Measurements from ENCODE around the gene PFKP.

PFKP gene

DNA sequence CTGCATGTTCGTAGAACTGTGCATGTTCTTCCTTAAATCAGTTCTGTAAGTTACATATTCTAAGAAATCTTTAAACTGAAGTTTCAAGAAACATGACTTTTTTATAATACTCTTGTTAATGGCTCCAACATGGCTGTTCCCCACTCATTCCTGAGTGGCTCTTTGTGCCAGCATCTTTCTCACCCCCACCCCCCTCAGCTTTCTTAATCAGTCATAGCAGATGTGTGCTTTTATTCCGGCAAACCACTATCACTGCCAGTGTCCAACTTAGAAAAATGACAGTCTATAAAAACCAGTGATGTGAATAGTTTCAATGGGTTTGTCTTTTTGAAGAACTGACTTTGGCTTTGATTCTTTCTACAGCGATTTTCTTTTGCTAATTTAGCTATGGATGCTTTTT, 67.7 kb downstream of the PFKP start:
- no peak for DNase-seq (ENCODE audit: low read depth in 2 of 2)

DNA sequence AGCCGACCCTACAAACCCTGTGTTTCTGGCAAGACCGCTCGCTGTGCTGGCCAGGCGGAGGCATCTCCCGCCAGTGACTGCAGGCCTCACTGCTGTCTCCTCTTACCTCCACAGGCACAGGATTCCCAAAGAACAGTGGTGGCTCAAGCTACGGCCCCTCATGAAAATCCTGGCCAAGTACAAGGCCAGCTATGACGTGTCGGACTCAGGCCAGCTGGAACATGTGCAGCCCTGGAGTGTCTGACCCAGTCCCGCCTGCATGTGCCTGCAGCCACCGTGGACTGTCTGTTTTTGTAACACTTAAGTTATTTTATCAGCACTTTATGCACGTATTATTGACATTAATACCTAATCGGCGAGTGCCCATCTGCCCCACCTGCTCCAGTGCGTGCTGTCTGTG, 69.0 kb downstream of the PFKP start:
- no peak for DNase-seq (ENCODE audit: low read depth in 2 of 2)

DNA sequence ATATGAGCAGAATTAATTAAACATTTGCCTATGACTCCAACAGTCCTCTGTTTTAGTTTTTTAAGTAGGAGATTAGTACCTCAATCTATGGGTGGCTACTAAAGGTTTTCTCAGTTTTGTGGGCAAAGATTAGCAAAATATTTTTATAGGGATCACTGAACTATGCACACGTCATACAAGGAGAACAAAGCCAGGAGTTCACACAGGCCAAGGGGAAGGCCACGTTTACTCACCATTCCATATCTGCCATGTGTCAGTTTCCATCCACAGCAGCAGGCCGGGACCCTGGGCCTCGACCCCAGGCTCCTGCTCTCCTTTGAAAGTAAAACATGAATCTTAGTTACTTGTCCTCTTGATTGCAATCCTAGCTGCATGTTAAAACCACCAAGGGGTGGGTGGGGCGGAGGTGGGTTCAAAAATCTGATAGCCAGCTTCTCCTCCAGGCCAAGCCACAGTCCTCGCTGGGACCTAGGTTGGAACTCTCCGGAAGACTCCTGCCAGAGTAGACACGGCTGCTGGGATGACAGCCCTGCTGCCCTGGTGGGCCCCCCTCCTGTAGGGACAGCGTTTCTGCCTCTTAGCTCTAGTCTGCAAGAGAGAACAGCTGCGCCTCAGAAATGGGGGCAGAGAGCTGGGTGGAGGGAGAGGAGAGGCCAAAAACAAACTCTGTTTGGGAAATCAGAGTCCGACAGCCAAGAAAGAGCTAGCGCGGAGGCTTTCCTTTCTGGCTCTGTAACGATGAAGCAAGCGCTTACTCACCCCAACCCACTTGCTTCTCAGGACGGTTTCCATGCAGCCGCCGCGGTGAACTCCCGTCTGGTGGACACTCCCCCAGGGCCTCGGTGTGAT, 69.6 kb downstream of the PFKP start:
- DNase-seq (ENCODE audit: low read depth in 2 of 2): no peak

DNA sequence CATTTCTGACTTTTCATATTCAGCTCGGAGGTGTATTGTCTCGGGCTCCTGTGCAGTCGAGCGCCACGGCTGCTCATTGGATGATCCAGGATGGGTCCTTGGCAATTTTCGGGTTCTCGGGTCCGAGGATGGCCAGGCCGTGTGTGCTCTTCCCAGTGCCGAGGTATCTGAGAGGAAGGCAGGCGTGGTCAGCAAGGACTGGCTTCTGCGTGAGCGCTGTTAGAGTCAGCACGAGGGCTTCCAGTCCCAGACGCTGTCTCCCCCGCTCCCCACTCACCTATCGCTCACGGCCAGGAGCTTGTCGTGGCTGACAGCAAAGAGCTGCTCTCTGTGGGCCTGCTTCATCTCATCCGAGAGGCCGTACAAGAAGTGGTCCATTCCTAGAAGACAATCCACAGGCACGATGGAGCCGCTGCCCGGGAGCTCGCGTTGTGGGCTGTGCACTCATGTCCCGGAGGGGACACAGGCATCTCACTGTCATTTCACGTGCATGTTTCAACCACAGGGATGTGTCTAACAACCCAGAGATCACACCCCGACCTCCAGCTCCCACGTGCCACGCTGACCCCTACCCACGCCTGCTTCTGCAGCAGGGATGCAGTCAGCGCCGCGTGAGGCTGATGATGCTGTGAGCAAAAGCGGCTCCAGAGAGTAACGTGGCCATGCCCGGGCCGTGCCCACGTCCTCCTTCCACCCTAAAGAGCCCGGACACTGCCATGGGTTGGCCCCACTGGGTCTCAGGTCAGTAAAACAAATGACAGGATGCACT, 70.8 kb downstream of the PFKP start:
- DNase-seq (ENCODE audit: low read depth in 2 of 2): no peak

DNA sequence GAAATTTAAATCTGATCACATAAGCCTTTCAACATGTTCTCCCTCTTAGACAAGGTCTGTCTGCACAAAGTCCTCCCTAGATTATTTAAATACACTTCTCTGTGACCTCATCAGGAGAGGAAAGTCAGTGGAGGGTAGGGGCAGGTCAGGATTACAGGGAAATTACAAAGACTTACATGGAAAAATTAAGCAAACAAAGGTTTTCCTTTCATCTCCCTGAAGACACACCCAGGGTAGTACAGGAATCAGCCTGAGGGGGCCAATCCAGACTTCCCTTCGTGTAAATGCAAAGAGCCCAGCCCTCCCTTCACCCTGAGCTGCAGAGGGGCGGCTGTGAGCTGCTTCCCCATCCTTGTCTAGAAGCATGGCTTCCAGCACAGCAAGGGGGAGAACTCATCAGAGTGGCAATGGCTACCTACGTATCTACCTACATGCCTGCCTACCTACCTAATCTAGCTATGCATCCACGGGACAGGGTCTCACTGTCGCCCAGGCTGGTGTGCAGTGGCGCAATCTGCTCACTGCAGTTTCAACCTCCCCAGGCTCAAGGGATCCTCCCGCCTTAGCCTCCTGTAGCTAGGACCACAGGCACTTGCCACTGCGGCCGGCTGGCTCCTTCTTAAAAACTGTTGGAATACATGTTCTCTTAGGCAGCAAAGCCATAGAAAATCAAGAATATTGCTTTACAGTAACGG, 72.0 kb downstream of the PFKP start:
- no peak for DNase-seq (ENCODE audit: low read depth in 2 of 2)

DNA sequence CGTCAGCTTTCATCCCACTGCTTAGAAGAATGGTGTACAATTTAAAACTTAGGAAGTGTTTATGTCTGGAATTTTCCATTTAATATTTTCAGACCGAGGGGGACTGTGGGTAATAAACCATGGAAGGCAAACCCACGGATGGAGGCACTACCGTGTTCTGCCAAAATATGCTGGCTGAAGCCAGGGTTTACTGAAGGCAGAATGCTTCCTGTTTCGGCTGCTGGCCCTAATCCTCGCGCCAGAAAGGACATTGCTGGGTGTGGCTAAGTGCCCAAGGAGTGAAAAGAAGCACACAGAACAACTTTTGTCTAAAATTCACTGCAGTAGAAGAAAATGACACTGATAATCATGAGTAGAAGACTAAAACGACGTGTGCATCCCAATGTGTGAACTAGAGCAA, 72.9 kb downstream of the PFKP start:
- no peak for DNase-seq (ENCODE audit: low read depth in 2 of 2)

DNA sequence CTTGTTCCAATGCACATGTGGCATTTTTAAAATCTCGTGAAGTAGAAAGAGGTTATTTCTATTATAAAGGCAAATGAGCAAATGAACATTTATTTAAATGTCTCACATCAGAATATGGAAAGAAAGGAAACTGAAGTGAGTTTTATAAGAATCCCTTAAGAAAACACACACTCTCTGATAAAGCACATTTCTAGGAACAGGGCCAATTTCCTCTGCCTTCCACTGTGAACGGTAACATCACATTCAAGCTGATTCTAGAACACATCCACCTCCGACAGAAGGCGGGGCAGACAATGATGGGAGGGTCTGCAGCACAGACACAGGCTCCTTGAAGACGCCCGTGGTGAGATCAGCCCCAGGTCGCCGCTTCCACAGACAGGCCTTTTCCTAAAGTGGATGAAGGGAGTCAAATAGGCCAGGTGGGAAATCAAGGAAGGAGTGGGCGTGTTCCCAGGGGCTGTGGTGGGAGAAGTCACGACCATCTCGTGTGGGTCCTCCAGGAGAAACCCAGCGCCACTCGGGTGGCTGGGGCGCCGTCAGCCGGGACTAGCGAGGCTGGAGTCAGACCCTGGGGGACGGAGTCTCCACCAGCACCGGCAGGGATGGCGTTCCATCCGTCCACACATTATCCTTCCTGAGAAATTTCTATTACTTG, 74.1 kb downstream of the PFKP start:
- no peak for DNase-seq (ENCODE audit: low read depth in 2 of 2)

DNA sequence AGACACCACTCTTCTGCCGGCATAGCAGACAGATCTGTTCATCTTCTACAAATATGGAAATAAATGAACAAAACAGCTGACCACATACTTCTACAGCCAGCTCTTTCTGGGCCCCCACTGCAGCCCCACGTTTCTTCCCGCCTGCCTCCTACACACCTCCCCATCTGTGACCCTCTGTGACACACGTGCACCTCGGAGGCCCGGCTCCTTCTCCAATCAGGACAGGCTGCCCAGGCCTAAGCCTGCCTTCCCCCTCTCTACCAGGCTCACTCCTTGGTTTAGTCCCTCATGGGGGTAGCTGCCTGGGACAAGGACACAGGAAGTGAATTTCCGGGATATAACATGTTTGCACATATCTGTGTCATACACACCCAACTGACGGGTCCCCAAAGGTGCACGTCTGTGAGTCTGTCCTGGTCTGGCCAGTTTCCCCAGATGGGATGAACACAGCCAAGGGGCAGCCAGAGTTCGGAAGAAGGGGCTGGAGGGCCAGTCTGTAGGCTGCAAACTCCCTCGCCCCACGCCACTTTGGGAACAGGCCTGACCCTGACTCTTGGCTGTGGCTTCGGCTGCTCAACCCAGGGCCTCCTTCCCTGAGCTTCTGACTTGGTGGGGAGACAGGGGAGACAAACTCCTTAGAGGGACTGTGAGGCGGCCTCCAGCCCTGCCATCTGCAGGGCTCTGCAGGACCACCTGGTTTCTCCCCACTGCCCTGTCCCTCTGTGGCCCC, 75.0 kb downstream of the PFKP start:
- DNase-seq (ENCODE audit: low read depth in 2 of 2): no peak

DNA sequence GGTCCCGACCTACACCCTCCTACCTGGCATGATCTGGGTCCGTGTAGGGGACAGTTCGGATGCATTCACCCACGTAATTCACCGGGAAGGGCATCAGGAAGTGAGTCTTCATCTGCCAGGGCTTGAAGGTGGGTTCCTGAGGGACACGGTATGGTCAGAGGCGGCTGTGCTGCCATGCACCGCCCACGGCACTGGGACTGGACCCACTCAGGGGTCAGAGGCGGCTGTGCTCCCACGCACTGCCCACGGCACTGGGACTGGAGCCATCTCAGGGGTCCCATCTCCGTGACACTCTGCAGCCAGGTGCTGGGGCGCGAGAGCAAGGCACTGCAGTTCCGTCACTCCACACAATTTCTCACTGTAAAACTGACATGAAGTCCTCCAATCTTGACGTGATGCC, 76.0 kb downstream of the PFKP start:
- no peak for DNase-seq (ENCODE audit: low read depth in 2 of 2)

DNA sequence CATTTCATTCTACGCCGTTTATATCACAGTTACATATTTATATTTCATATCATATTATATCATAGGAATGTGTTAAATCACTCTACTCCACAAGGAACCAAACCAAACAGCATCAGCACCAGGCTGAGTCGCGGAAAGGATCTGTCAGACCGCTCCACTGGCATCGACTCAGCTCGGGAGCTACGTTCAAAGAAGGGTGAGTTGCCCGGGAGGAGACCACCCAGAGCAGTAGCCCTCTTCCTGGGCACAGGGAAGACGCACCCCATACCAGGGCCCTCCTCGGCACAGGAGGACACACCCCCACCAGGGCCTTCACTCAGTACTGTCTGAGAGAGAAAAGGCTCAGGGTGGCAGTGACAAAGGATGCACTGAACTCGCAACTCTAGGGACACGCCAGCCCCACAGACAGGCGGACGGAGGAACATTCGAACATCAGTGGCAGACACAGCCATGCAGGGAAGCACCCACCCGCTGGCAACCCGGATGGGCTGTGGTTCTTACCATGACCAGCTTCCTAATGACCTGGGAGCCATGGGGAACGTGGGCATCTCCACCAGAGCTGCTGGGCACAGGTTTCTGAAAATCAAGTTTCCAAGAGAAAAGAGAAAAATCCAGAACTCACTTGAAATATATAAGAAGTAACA, 76.6 kb downstream of the PFKP start:
- no peak for DNase-seq (ENCODE audit: low read depth in 2 of 2)

DNA sequence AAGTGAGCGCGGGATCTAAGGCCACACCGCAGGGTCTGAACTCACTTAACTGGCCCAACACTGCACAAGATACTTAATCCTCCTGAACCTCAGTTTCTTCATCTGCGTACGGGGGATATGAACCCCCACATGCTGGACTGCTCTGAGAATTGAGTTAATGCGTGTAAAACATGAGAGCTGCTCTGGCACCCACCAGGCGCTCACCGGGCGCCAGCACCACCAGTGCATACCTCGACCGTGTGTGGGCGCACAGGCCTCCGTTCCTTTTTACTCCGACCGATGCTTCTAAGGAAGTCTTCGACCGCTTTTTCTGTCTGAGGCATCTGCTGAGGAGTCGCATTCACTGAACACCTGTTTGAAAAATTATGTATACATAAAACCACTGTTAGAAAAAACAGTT, 78.0 kb downstream of the PFKP start:
- no peak for DNase-seq (ENCODE audit: low read depth in 2 of 2)

DNA sequence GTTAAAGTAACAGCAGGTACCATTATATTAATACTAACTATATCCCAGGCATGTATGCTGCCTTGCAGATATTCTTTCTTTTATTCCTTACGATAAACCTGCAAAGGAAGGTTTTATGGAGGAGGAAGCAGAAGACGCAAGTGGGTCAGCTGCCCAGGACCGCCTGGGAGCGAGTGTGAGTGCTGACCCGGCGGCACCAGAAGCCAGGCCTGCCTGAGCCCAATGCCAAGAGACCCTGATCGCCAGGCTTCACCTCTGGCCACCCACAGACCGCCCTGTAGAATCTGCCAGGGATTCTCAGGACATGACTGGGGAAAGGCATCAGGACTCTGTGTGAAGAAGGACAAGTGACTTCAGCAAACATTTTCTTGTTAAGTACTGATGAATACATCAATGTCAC, 78.9 kb downstream of the PFKP start:
- DNase-seq (ENCODE audit: low read depth in 2 of 2): no peak

DNA sequence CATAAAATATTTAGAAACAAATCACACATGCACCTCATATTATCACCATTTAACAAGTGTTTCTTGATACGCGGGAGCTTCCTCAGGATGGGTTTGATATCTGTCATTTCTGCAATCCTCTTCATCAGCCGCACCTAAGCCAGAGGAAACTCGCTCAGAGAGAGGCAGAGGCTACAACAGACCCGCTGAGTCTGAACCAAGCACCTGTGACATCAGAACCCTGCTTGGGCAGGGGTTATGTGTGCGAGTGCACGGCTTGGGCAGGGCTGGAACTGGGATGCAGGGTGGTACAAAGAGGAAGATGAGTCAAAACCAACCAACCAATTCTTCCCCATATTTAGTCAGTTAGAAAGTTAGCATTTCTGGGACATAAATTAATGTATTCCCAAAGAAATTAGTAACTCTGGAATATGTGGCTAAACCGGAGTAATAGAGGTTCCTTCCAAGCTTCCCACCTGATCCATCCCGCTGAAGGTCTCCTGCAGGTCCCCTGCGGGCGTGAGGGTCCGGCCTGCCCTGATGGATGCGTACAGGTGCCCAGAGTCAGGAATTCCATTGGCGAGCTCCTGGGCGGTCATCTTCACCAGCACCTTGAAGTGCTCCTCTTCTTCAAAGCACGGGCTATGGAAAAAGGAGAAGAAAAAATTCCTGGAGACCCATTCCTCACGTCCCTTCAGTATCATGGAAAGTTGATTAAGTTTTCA, 79.9 kb downstream of the PFKP start:
- DNase-seq (ENCODE audit: low read depth in 2 of 2): no peak

DNA sequence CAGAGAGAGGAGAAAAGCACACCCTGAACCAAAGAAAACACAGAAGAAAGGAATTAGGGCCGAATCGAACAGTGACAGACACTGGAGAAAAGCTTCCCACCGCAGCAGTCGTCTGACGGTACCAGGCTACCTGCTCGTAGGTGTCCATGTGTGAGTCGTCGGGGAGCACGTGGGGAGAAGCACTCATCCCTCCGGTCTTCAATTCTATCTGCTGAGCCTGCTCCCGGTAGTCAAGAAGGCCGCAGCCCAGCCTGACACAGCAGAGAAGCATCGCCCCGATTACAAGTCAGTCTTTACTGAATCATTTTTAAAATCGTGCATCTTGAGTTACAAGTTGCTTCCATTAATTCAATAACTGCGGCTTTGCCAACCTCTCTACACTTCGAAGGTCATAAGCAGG, 80.7 kb downstream of the PFKP start:
- DNase-seq (ENCODE audit: low read depth in 2 of 2): no peak

DNA sequence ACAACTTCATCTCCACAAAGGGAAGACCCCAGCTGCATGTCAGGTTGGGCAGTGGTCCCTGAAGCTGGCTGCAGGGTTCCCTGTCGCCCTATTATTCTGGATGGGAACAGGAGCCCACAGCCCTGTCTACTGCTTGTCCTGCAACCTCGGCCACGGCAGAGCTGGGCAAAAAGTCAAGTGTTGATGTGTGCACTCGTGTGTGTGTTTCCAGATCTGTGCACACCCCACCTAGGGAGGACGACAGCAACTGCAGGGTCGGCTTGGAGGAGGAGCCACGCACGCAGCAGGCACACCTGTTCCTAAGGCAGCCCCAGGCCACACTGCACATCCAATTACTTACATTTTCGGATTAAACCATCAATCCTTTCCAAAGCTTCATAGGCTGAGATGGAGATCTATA, 81.6 kb downstream of the PFKP start:
- DNase-seq (ENCODE audit: low read depth in 2 of 2): no peak

DNA sequence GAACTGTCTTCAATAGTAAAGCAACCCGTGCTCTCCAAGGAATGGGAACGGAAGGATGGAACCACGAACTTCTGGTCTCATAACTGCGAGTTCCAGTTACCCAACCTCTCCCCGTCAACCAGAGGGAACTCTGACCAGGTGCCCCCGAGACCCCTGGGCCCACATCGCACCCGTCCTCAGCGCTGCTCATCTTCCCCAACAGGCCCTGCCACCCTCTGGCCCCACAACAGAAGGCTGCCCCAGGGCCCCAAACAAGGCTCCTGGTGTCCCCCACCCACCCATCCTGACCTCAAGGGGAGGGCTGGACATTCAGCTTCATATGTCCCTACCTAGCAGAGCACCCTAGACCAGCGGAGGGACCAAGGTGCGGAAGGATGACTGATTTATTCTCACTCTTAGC, 82.6 kb downstream of the PFKP start:
- DNase-seq (ENCODE audit: low read depth in 2 of 2): no peak

DNA sequence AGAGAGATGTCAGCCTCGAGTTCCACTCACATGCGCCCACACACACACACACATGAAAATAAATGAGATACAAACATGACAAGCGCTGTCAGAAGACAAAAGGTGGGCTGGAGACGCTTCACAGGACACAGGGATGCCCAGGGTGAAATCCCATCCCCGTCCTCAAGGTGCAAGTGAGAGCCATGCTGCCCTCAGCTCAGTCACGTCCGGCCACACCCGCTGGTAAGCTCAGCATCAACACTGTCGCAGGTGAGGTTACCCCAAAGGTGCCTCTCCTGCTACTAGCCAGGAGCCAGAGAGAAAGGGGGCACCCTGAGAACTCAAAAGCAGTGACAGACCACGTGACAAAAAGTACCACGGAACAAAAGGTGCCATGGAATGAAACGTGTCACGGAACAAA, 83.0 kb downstream of the PFKP start:
- no peak for DNase-seq (ENCODE audit: low read depth in 2 of 2)

DNA sequence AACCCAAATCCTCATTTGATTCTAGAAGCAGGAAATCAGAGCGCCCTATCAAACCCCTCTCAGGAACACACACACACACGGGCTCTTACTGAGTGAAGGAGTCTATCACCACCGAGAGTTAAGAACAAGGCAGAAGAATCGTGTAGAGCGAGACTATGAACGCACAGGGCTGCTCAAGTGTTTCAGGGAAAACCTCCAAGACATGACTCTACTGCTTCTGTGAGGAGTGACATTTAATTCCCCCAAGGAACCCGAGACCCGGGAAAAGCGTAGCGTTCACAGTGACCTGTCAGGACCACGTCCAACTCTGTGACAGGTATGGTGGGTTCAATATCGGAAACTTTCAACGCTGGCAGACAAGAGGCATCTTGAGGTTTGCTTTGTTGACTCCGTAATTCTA, 83.6 kb downstream of the PFKP start:
- DNase-seq (ENCODE audit: low read depth in 2 of 2): no peak

DNA sequence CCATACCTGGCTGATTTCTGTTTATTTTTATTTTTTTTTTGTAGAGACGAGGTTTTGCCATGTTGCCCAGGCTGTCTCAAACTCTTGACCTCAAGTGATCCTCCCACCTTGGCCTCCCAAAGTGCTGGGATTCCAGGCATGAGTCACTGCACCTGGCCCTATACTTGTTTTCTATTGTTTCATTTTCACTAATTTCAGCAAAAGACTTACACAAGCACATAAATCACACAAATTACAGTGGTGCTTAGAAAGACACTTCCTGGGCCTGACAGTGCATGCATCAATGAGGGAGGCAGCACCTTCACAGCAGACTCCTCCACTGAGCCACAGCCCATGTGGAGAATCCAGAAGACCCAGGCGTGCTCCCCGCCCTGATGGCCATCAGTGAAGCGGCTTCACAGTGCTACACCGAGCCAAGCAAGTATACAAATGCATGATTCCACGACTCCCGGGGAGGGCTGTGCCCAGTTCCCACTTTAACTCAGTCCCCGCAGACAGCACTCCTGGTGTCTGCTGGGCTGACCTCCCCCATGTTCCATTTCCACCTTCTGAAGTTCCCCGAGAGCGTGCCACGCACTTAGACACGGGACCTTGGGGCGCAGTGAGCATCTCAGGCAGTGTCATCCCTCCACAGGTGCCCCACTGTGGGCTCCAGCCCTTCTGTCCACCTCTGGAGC, 84.7 kb downstream of the PFKP start:
- no peak for DNase-seq (ENCODE audit: low read depth in 2 of 2)

DNA sequence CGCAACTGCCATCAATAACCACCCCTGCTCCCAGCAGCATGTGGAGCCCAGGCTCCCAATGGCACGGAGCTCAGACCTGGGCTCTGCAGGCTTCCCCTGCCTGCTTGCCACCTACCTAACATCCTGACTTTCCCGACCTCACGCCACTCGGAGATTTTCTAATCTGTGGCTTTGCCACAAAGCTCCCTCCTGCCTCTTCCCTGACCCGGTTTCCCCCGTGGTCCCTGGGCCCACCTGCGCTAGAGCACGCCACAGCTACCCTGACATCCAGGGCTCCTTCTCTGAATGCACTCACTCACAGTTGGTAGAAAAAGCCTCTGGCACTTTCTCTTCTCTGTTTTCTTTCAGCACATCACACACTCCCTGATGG, 85.2 kb downstream of the PFKP start:
- no peak for DNase-seq (ENCODE audit: low read depth in 2 of 2)

Data from stimulated activated CD4-positive, alpha-beta T cell treated with anti-CD3 and anti-CD28 coated beads, Interleukin-1b, Interleukin-23, amount 100 ng/mL, for 1 hour (primary cell).